WTC11 (cell line): ENCODE measurements around the gene PITPNM2. TPM values are rescaled to one million over a fixed set of nuclear protein-coding genes. Genes with fewer than 3 reads are reported as not detected.

Experiments used
- ATAC-seq: fragments of 200-7000 bp; cut with Tn5 transposase; 2 replicates; pipeline ENCODE4 v1.10.0; 2021; ENCODE audit warnings: mild to moderate bottlenecking, moderate library complexity
- CTCF ChIA-PET: fragments of 300-600 bp; sonication (Branson Sonifier 250); formaldehyde crosslinking; loops from one replicate; lab custom pipeline; 2021; ENCODE audit warnings: antibody characterized with exemption; lab: Charles Lee
- POLR2A ChIA-PET: fragments of 350-600 bp; sonication (Branson Sonifier 250); formaldehyde crosslinking; loops from one replicate; lab custom pipeline; 2021; ENCODE audit warnings: antibody characterized with exemption; lab: Charles Lee
- DNase-seq: peaks from one replicate; pipeline ENCODE4 v3.0.0; 2021; ENCODE audit warnings: low spot score
- H3K27ac Mint-ChIP-seq: 2 replicates; pipeline ENCODE4 v1.8.0; 2021; ENCODE audit warnings: mixed read lengths
- H3K27me3 Mint-ChIP-seq: 2 replicates; pipeline ENCODE4 v1.8.0; 2021; ENCODE audit warnings: low read depth, mild to moderate bottlenecking, moderate library complexity, mixed read lengths
- H3K36me3 Mint-ChIP-seq: 2 replicates; pipeline ENCODE4 v1.8.0; 2021; ENCODE audit warnings: mixed read lengths
- H3K4me1 Mint-ChIP-seq: 2 replicates; pipeline ENCODE4 v1.8.0; 2022; ENCODE audit warnings: mixed read lengths
- H3K4me3 Mint-ChIP-seq: 2 replicates; pipeline ENCODE4 v1.8.0; 2021; ENCODE audit warnings: mild to moderate bottlenecking, moderate library complexity, mixed read lengths
- H3K9me3 Mint-ChIP-seq: 2 replicates; pipeline ENCODE4 v1.8.0; 2021; ENCODE audit warnings: mixed read lengths
- AR ChIP-seq: fragments of 250-450 bp; sonication (Bioruptor Pico); IDR thresholded peaks from 2 replicates; pipeline ENCODE4 v1.9.0; 2021; ENCODE audit warnings: mild to moderate bottlenecking
- ATF3 ChIP-seq: sonication (generic); formaldehyde crosslinking; conservative IDR thresholded peaks from 2 replicates; pipeline ENCODE4 v1.8.1; 2022; ENCODE audit warnings: mild to moderate bottlenecking, missing genetic modification reagents
- ATF6 ChIP-seq: sonication (generic); formaldehyde crosslinking; IDR thresholded peaks from 2 replicates; pipeline ENCODE4 v1.8.1; 2023; ENCODE audit warnings: mild to moderate bottlenecking, missing genetic modification reagents
- CBFB ChIP-seq: sonication (generic); formaldehyde crosslinking; IDR thresholded peaks from 2 replicates; pipeline ENCODE4 v1.8.1; 2022; ENCODE audit warnings: mild to moderate bottlenecking, low read depth, missing genetic modification reagents
- ESRRA ChIP-seq: sonication (generic); formaldehyde crosslinking; IDR thresholded peaks from 2 replicates; pipeline ENCODE4 v1.8.1; 2022; ENCODE audit warnings: mild to moderate bottlenecking, missing genetic modification reagents, borderline replicate concordance
- GABPB1 ChIP-seq: sonication (generic); formaldehyde crosslinking; IDR thresholded peaks from 2 replicates; pipeline ENCODE4 v1.8.1; 2023; ENCODE audit warnings: mild to moderate bottlenecking, missing genetic modification reagents
- HMGA2 ChIP-seq: fragments of 250-450 bp; sonication (Bioruptor Pico); IDR thresholded peaks from 2 replicates; pipeline ENCODE4 v1.4.0; 2021; ENCODE audit warnings: mild to moderate bottlenecking, moderate library complexity
- NR1H2 ChIP-seq: sonication (generic); formaldehyde crosslinking; IDR thresholded peaks from 2 replicates; pipeline ENCODE4 v1.9.0; 2021; ENCODE audit warnings: mild to moderate bottlenecking, moderate library complexity, missing genetic modification reagents
- NR3C1 ChIP-seq: sonication (generic); formaldehyde crosslinking; conservative IDR thresholded peaks from 2 replicates; pipeline ENCODE4 v1.8.1; 2023; ENCODE audit warnings: low read depth, mild to moderate bottlenecking, missing genetic modification reagents
- PRDM15 ChIP-seq: sonication (generic); formaldehyde crosslinking; IDR thresholded peaks from 2 replicates; pipeline ENCODE4 v1.8.0; 2022; ENCODE audit warnings: missing genetic modification reagents
- PREB ChIP-seq: sonication (generic); formaldehyde crosslinking; IDR thresholded peaks from 2 replicates; pipeline ENCODE4 v1.8.1; 2022; ENCODE audit warnings: mild to moderate bottlenecking, missing genetic modification reagents, moderate library complexity, borderline replicate concordance
- RORB ChIP-seq: fragments of 250-450 bp; sonication (Bioruptor Pico); IDR thresholded peaks from 2 replicates; pipeline ENCODE4 v1.9.0; 2021; ENCODE audit warnings: mild to moderate bottlenecking
- ZBTB43 ChIP-seq: sonication (generic); formaldehyde crosslinking; IDR thresholded peaks from 2 replicates; pipeline ENCODE4 v1.8.1; 2023; ENCODE audit warnings: mild to moderate bottlenecking, missing genetic modification reagents
- ZNF121 ChIP-seq: sonication (generic); formaldehyde crosslinking; IDR thresholded peaks from 2 replicates; pipeline ENCODE4 v1.8.0; 2023; ENCODE audit warnings: missing genetic modification reagents
- ZNF281 ChIP-seq: sonication (generic); formaldehyde crosslinking; IDR thresholded peaks from 2 replicates; pipeline ENCODE4 v1.8.0; 2023; ENCODE audit warnings: mild to moderate bottlenecking, missing genetic modification reagents
- ZNF423 ChIP-seq: fragments of 250-450 bp; sonication (Bioruptor Pico); IDR thresholded peaks from 2 replicates; pipeline ENCODE4 v2.1.2; 2022; ENCODE audit warnings: mild to moderate bottlenecking, moderate library complexity
- total RNA-seq: library from RNA; stranded (reverse); gene quantifications from 3 replicates; pipeline ENCODE4 v1.2.3, GENCODE V29; 2021

The PITPNM2 gene
- total RNA-seq, 1 experiment from 2014 or later = 8.2 TPM

GRCh38 chr12:123148655-123149054, 2.2 kb downstream of the PITPNM2 start:
- POLR2A ChIA-PET = no interaction called here
- CTCF ChIA-PET = interaction anchor here (0.6 kb wide), 1 partner anchor 90 kb away, joined by 3 read pairs; no protein-coding TSS in a partner anchor
- Mint-ChIP-seq H3K9me3 (no peaks in the 10 kb centered on the region), H3K36me3 (no peaks in the 10 kb centered on the region), H3K4me3 (peak overlapping the region; percentile 18), H3K27me3 (peaks cover 41% of the 10 kb centered on the region), H3K4me1 (peaks cover 36% of the 10 kb centered on the region), H3K27ac (no peak overlapping the region)
- ATAC-seq (no peak), DNase-seq (no peak)
- no peak for TF ChIP-seq CBFB (CRISPR knock-in tag)
- TF ChIP-seq GABPB1 = no peak
- no peak for TF ChIP-seq PRDM15
- no peak for TF ChIP-seq AR

- no peaks in the 10 kb centered on the region for H3K36me3 Mint-ChIP-seq
- TF ChIP-seq ZNF423 (CRISPR knock-in tag) = no peak
- TF ChIP-seq NR3C1 (CRISPR knock-in tag) = no peak
- TF ChIP-seq ESRRA = no peak
- TF ChIP-seq NR1H2 (CRISPR knock-in tag) = no peak
- TF ChIP-seq ATF3 (CRISPR knock-in tag) = no peak
- TF ChIP-seq RORB = no peak
- no peak for TF ChIP-seq ZNF281
- TF ChIP-seq ZNF121 (CRISPR knock-in tag) = no peak
- no peak for TF ChIP-seq PREB (CRISPR knock-in tag)
- no peak for TF ChIP-seq ATF6 (CRISPR knock-in tag)
- no peak for TF ChIP-seq ZBTB43 (CRISPR knock-in tag)
- TF ChIP-seq HMGA2 (CRISPR knock-in tag) = no peak
- H3K4me1 Mint-ChIP-seq = peaks cover 32% of the 10 kb centered on the region
- H3K27me3 Mint-ChIP-seq = peaks cover 41% of the 10 kb centered on the region
- ChIA-PET POLR2A (no interaction called here), CTCF (no interaction called here)
- no peak overlapping the region for H3K27ac Mint-ChIP-seq
- peak overlapping the region; percentile 18; the same call in 1 of the 2 replicates for H3K4me3 Mint-ChIP-seq
- no peaks in the 10 kb centered on the region for H3K9me3 Mint-ChIP-seq
- ATAC-seq = no peak
- no peak for DNase-seq
Measured at GRCh38 chr12:123148223-123148622, 2.7 kb downstream of the PITPNM2 start.
